COLO668 (cell line): ENCODE measurements around the gene CLECL1.

Source experiments
- DNase-seq: peaks from one replicate; lab custom pipeline; 2025; ENCODE audit not compliant: unreplicated experiment; lab: John Stamatoyannopoulos, UW

CLECL1 gene

DNA sequence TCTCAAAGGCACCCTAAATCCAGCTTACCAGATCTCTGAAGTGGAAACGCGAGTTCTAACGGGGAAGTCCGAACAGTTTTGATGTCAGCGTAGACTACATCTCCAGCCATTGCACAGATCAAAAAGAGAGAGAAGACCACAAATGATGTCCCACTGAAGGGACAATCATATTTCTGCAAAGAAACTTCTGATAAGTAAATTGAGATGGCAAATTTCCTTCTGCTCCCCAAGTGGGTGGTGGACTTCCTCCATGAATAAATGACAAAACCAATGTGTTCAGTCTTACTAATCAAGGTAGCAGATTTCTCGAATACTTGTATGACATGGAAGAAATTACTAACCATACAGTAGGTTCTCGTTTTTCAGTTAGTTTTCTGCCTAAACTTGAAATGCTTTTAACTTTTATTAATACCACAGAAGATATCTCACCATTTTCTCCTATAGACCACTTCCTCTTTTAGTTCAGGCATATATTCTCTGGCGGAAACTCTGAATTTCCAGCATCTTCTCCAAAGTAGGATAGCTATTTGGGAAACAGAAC, at the start of gene CLECL1:
Gene CLECL1, minus strand, starts transcription at position 177 of the 541 bp plus-strand sequence.
- DNase-seq = no peak

DNA sequence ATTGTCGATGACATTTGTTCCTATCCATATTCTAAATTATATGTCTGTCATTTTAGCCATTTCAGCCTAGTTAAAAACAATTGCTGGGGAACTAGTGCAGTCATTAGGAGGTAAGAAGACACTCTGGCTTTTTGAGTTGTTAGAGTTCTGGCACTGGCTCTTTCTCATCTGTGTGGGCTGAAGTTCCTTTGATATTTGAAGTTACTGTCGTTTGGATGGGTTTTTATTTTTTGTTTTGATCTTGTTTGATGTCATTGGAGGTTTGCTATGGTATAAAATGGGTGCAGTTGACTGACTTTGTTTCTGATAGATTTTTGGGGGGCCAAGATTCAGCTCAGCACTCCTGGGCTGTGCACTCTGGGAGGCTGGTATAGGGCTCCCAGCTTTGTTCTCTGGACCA, 48.5 kb upstream of the CLECL1 start:
- DNase-seq = no peak

DNA sequence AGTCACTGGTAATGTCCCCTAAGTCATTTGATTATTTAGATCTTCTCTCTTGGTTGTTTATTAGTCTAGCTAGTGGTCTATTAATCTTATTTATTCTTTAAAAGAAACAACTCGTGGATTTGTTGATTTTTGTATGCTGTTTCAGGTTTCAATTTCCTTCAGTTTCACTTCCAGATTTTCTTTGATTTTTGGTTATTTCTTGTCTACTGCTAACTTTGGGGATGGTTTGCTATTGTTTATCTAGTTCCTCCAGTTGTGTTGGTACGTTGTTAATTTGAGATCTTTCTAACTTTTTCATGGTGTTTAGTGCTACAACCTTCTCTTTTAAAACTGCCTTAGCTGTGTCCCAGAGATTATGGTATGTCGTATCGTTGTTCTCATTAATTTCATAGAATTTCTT, 46.3 kb upstream of the CLECL1 start:
- DNase-seq = no peak

DNA sequence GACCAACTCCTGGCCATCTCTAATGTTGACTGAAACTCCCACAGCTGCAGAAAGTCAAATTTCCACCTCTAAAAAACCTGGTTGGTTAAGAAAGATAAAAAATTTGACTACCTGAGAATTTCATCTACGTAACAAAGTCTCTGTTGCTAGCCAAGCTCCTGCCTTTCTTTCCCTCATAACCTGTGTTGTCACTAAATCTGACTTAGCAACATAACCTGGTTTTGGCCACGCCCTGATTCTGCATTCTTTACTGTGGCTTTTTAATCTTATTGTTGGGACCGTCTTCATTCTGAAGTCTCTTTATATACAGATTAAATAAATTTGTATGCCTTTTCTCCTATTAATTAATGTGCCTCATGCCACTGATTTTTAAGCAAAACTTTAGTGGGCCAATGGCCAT, 43.9 kb upstream of the CLECL1 start:
- DNase-seq = no peak

DNA sequence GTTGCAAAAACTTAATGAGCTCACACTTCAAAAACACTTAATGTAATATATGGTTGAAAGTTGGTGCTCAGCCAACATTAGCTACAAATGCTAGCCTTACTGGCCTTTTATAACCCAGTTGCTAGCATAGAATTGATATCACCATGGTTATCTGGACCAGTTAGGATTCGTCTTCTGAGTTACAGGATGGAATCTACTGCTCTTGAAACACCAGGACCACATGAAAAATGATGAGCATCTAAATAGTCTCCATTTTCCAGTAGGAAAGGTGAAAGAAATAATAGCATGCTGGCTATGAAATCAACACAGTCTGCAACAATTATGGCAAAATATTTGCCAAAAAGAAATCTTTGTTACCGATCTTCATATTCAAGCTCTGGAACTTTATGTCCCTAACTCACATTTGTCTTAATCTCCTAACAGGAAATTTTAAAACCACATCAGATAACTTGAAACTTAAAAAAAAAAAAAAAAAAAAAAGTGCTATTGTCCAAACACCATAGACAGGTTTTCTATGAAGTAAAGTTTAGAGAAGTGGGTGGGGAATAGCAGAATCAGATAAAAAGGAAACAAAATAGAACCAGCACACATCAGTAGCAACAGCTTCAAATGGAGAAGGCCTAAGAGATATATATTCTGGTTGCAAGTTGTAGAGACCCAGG, 40.5 kb upstream of the CLECL1 start:
- DNase-seq = no peak

DNA sequence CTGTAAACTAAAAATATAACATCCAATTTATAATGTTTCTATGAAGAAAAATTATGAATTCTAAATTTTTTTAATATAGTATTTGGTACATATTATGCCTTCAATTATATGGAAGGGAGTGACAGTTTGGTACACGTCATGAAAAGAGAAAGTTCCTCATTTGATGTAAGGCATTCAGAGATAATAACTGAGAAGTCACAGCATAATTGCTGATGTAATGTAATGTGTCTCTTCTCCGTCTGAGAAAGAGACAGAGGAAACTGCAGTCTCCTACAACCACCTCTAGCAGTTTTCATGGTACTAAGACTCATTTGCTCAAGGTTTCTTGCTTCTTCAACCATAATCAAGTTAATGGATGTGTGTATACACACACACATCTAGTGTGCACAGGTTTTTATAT, 30.1 kb upstream of the CLECL1 start:
- DNase-seq = no peak

DNA sequence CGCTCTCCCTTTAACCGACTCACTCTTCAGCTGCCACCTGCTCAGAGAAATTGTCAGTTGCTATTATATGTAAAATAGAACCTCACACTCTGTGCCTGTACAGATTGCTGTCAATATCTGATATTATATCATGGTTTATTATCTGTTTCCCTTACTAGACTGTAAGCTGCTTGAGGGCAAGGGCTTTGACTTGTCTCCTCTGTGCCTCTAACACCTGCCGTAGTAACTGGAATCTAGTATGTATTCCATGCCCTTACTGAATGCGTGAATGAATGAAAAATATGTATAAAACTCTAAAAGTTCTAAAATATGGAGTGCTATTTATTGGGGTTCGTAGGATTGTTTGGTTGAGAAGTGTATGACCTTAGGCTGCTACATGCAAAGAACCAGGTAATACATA, 29.5 kb upstream of the CLECL1 start:
- no peak for DNase-seq

DNA sequence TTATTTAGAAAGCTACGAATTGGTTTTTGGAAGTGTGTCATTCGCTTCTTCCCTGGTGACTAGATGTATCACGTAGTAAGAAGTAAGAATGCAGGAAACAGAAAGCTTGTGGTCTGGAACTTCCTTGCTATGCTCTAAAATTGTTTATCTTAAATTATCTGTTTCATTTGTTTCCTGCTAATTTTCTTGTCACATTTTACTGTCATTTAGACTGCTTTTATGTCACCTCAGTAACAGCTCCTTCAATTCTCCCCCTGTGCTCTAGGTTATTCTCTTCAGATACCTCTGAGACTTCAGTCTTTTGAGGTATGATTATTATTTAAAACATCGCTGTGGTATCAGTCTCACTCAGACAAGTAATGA, 28.5 kb upstream of the CLECL1 start:
- no peak for DNase-seq

DNA sequence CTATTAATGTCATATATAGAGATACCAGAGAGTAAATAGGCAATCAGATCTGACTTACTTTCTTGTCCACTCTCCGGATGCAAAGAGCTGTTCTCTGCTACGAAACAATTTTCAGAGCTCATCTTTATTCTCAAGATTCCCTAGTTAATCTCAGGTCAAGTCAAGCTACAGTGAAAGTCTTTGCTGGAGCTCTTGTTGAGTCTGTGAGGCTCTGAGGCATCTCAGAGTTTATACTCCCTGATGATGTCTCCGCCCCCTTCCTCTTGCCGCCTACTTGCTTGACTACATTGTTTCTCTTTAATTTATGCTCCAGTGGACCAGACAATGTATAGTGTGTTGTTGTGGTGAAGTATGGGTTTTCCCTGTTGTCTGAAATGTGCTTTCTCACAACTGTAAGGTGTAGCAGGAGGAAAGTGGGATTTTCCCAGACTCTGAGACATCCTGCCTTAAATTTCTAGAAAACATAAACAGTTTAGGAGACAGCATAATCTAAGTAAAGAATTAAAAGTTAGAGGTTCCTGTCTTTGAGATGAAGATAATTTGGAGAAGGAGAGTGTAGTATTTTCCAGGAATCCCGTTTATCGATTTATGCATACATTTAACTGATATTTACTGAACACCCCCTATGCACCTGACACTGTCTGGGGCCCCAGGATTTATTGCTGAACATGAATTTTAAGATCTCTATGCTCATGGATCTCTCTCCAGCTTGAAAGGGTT, 28.0 kb upstream of the CLECL1 start, which contains the start of gene CD69:
Gene CD69, minus strand, starts transcription at position 203 of the 720 bp plus-strand sequence. Its CDS starts 81 bp downstream, at position 122.
- no peak for DNase-seq

DNA sequence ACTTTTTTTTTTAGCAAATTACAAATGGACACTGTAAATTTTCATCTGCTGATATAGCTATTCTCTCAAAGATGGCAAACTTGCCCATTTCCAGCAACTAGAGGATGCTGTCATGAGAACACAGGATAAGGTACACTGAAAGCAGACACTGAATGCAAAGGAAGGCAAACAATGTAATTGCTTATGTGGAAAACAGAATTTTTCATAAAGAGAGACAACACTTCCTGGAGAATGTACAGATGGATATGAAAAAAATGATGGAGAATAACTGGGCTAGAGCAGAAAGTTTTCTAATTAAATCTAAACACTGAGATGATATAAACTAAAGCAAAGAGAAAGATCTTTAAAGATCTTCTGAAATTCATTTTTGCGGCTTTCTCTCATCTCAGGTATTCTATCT, 27.2 kb upstream of the CLECL1 start:
- DNase-seq = no peak

DNA sequence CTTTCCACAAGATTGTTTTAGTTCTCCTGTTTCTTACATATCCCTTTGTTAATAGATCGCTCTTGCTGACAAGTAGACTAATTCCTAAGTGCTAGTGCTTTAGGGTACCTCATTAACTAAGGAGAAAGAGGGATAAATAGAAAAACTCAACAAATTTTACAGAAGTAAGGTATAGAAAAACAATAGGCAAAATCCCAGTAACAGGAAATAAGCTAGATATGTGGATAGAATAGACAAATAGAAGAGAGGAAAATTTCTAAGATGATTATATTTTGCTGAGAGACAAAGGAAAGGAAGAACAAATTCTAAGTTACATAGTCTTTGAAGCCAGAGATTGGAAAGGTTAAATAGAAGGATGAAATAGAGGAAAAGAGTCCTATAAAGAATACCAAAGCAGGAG, 26.8 kb upstream of the CLECL1 start:
- no peak for DNase-seq

DNA sequence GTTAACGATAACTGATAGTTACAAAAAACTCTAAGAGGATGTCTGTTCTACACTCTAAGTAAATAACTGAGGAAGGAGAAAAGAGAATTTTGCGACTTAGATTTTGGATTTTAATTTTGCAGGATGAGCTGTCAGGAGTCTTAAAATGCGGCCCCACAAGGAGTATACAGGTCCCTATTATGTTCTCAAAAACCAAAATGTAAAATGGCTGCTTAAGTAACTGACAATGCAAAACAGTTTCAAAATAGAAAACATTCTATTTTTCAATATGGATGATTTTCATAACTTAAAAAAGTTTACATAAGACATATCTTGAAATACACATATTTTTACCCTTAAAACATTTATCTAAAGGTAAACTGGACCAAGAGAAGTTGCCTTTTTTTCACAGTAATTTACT, 25.2 kb upstream of the CLECL1 start:
- no peak for DNase-seq

DNA sequence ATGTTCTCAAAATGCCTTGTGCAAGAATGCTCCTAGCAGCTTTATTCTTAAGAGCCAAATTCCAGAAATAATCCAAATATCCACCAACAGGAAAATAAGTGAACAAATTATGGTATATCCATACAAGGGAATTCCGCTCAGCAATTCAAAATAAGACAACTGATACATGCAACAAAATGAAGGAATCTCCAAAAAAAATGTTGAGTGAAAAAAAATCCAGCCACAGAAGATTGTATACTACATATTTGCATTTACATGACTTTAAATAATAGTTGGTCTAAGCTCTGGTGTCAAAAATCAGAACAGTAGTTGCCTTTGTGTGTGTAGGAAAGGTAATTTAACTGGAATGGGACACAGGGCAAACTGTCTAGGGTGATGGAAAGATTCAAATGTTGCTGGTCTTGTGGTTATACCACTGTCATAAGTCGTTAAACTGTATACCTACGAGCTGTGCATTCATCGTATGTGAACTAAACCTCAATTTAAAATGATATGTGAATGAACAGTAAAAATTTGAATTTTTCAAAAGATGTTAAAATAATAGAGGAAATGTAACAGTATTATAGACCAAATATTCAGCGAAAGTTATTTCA, 24.6 kb upstream of the CLECL1 start:
- DNase-seq = no peak

DNA sequence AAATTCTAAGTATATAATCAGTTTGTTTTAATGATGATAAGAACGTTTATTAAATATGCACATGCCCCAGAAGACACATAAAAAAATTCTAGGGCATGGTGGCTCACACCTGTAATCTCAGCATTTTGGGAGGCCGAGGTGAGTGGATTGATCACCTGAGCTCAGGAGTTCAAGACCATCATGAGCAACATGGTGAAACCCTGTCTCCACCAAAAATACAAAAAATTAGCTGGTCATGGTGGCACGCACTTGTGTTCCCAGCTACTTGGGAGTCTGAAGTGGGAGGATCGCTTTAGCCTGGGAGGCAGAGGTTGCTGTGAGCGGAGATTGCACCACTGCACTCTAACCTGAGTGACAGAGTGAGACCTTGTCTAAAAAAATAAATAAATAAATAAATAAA, 23.8 kb upstream of the CLECL1 start:
- no peak for DNase-seq

DNA sequence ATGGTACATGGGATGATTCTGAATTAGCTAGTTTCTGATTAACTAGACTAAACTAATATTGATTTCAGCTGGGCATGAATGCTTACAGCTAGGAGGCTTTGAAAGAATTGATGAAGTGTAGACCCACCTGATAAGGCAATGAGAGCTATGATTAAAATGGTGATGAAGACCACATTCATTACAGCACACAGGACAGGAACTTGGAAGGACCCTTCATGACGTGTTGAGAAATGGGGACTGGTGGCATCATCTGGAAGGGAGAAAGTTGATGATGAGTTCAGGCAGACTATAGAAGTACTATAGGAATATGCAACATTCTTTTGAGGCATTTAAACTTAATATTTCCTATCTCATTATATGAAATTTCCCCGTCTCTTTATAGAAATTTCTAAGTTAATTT, 23.3 kb upstream of the CLECL1 start:
- DNase-seq = no peak

DNA sequence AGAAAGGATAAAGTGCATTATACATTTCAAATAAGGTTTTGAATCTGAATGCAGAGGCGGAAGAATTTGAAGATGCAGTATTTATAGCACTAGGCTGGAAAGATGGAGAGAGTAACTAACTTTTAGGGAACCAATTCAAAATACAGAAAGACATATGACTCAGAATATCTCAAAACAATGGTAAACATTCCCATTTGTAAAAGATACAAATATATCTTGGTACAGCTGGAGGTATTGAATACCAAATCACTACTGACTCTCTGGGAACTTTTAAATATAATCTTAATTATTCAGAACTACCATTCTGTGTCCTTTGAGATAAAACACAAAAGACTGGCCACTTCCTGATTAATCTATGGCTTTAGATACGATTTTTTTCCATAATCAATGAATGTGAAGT, 22.7 kb upstream of the CLECL1 start:
- no peak for DNase-seq

DNA sequence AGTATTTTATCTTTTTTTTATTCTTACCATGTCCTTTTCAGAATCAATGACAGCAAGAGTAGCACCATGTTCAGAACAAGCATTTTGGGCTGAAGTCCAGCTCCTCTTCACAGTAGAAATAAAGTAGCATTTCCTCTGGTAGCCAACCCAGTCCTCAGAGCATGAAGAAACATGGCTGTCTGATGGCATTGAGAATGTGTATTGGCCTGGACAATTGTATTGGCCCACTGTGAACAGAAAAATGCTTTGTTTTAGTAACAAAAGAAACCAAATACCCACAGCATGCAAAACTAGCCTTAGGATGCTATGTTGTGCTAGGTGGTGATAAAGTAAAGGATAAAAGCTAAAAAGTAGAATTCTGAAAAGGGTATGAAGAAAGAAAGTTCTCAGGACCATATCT, 22.1 kb upstream of the CLECL1 start:
- no peak for DNase-seq

DNA sequence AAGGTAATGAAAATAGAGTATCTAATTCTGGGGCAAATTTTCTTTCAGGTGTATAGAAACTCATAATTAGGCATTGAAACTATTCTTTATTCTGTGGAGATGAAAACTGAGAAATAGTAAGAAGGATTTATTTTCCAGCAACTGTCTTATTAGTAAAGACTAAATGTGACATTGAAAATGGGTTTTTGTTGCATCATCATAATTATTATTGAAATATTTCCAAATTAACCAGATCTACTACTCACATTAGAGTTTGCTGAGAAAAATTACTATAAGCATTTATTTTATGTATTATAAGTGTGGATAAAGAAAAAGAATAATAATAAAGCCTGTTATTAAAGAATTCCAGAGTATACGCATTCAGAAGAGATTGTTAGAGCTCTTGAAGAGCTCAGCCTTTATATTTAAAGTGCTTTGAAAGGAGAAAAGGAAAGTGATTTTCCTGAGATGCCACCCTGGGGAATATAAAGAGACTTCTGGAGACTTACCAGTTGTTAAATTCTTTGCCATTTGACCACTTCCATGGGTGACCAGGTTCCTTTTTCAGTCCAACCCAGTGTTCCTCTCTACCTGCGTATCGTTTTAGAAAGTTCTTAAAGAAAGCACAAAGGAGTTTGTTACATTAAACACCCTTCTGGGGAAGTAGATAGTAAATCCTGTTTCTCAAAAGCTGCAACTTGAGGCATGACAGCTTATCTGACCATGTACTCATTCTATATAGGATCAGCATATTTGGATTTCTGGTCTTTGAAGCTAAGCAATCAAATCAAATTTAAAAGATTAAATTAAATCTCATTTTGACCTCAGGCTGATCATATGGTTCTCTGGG, 21.4 kb upstream of the CLECL1 start:
- no peak for DNase-seq

DNA sequence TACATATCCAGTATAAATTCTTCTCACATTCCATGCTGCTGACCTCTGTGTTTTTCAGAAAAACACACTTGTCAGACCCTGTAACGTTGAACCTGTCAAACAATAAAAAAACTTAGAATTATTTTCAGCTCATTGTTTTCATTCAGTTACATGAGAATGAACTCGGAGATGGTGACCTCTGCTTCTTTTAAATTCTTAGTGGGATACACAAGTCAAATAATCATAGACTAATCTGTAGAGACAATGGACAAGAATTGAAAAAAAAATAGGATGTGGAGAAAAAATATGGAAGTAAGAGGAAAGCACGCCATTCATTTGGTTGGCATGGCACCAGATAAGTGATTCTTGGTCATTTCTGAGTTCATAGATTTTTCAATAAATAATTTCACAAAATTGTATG, 20.6 kb upstream of the CLECL1 start:
- DNase-seq = no peak

DNA sequence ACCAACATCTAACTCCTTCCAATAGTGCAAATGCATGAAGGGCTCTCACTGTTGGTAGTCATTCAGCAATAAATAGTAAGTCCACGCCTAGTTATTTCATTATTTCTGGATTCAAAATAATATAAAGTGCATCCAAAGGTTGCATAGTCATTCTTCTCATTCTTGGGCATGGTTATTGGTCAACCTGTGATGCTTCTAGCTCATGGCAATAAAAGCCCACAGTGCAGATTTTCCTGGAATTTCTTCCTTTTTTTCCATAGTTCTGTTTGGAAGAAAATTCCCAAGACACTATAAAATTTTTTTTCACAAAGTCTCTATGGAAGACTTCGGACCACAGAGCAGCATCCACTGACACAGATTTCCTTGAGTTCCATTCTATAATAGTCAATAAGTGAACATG, 20.2 kb upstream of the CLECL1 start:
- no peak for DNase-seq

DNA sequence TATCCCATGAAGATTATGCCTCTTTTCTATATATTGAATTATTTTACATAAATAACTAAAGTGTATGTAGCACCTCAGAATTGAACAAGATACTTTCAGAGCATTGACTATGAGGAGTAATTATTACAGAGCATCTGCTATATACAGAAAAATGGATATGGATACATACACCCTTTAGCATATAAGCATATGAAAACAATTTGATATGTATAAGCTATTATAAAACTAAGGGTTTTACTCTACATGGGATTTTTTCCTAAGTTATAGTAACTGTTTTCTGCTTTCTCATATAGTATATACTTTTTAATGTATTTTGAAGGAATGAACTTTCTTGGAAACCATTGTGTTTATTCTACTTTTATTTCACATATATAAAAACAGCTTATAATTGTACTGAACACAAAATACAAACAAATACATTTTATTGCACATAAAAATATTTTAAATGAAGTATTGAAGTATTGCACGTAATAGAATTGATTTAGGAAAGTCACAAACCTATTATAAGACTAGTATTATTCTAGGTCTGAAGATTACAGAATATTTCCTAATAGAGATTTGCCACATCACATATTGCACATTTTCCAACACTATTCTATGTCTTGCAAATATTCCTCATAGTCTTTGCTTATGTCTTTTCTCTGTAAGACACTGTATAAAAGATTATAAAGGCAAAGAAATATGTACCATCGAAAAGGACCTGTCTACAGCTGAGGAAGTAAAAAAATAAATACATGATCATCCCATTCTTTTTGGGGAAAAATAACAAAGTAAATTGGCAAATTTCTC, 19.4 kb upstream of the CLECL1 start:
- DNase-seq = no peak
